Measurements from ENCODE around the gene SAMM50.

SAMM50 gene

GRCh38 chr22:43980579-43980978 lies 25.3 kb downstream of the SAMM50 start:
- H3K36me3 ChIP-seq (ENCODE audit: control insufficient read depth, low read length), result peaks cover 68% of the 10 kb centered on the region
- TF ChIP-seq CTCF (IDR thresholded peaks at IDR 0.05; ENCODE audit: low read depth, low read length, poor library complexity, severe bottlenecking) (no peak), EZH2phosphoT487 (IDR thresholded peaks at IDR 0.05; ENCODE audit: borderline replicate concordance, low read length) (no peak)

GRCh38 chr22:43980996-43981395 lies 25.8 kb downstream of the SAMM50 start:
- H3K4me2 ChIP-seq (ENCODE audit: low read length), result no peak overlapping the region
- H3K79me2 ChIP-seq (ENCODE audit: control insufficient read depth, low read length), result no peaks in the 10 kb centered on the region
- no peaks in the 10 kb centered on the region for H3K27me3 ChIP-seq (ENCODE audit: control insufficient read depth, low read length)
- H3K4me3 ChIP-seq (ENCODE audit: low read length), result no peak overlapping the region
- no peaks in the 10 kb centered on the region for H3K4me1 ChIP-seq (ENCODE audit: control insufficient read depth, low read length)
- H4K20me1 ChIP-seq (ENCODE audit: control insufficient read depth, insufficient read depth, low read depth, low read length), result no peaks in the 10 kb centered on the region
- no peaks in the 10 kb centered on the region for H3K9me3 ChIP-seq (ENCODE audit: control insufficient read depth, insufficient read depth, low read length)
- TF ChIP-seq CTCF (IDR thresholded peaks at IDR 0.05; ENCODE audit: low read depth, low read length, poor library complexity, severe bottlenecking) (no peak), EZH2phosphoT487 (IDR thresholded peaks at IDR 0.05; ENCODE audit: borderline replicate concordance, low read length) (no peak)
- no peaks in the 10 kb centered on the region for H3F3A ChIP-seq (ENCODE audit: control insufficient read depth, insufficient read depth)
- peaks cover 67% of the 10 kb centered on the region for H3K36me3 ChIP-seq (ENCODE audit: control insufficient read depth, low read length)
- H3K9me2 ChIP-seq (replicated peaks; ENCODE audit: control insufficient read depth, low read length), result no peaks in the 10 kb centered on the region
- H3K27ac ChIP-seq (ENCODE audit: low read depth, low read length), result no peak overlapping the region

More at GRCh38 chr22:43980579-43980978, 25.3 kb downstream of the SAMM50 start:
- no peaks in the 10 kb centered on the region for H3K4me1 ChIP-seq (ENCODE audit: control insufficient read depth, low read length)
- H3F3A ChIP-seq (ENCODE audit: control insufficient read depth, insufficient read depth), result no peaks in the 10 kb centered on the region
- H3K27ac ChIP-seq (ENCODE audit: low read depth, low read length), result no peak overlapping the region
- H3K4me2 ChIP-seq (ENCODE audit: low read length), result no peak overlapping the region
- no peaks in the 10 kb centered on the region for H4K20me1 ChIP-seq (ENCODE audit: control insufficient read depth, insufficient read depth, low read depth, low read length)
- H3K9me3 ChIP-seq (ENCODE audit: control insufficient read depth, insufficient read depth, low read length), result no peaks in the 10 kb centered on the region
- no peaks in the 10 kb centered on the region for H3K9me2 ChIP-seq (replicated peaks; ENCODE audit: control insufficient read depth, low read length)
- H3K4me3 ChIP-seq (ENCODE audit: low read length), result no peak overlapping the region
- H3K27me3 ChIP-seq (ENCODE audit: control insufficient read depth, low read length), result no peaks in the 10 kb centered on the region
- H3K79me2 ChIP-seq (ENCODE audit: control insufficient read depth, low read length), result no peaks in the 10 kb centered on the region

- H3K9me3 ChIP-seq (ENCODE audit: control insufficient read depth, insufficient read depth, low read length), result no peaks in the 10 kb centered on the region
- peaks cover 64% of the 10 kb centered on the region for H3K36me3 ChIP-seq (ENCODE audit: control insufficient read depth, low read length)
Observed at GRCh38 chr22:43983808-43984207, 28.6 kb downstream of the SAMM50 start.

More at GRCh38 chr22:43983808-43984207, 28.6 kb downstream of the SAMM50 start:
- Histone ChIP-seq H3K4me3 (ENCODE audit: low read length) (no peak overlapping the region), H4K20me1 (ENCODE audit: control insufficient read depth, insufficient read depth, low read depth, low read length) (no peaks in the 10 kb centered on the region), H3F3A (ENCODE audit: control insufficient read depth, insufficient read depth) (no peaks in the 10 kb centered on the region), H3K27me3 (ENCODE audit: control insufficient read depth, low read length) (no peaks in the 10 kb centered on the region), H3K79me2 (ENCODE audit: control insufficient read depth, low read length) (no peaks in the 10 kb centered on the region), H3K9me2 (replicated peaks; ENCODE audit: control insufficient read depth, low read length) (no peaks in the 10 kb centered on the region), H3K4me1 (ENCODE audit: control insufficient read depth, low read length) (no peaks in the 10 kb centered on the region), H3K4me2 (ENCODE audit: low read length) (no peak overlapping the region), H3K27ac (ENCODE audit: low read depth, low read length) (no peak overlapping the region)
- TF ChIP-seq EZH2phosphoT487 (IDR thresholded peaks at IDR 0.05; ENCODE audit: borderline replicate concordance, low read length), result no peak
- no peak for TF ChIP-seq CTCF (IDR thresholded peaks at IDR 0.05; ENCODE audit: low read depth, low read length, poor library complexity, severe bottlenecking)
